Ovary (tissue), 9 donors: ENCODE data around the gene NOXRED1. TPM values are rescaled to one million over a fixed set of nuclear protein-coding genes. Genes with fewer than 3 reads are reported as not detected.

Experiments
- DNase-seq, 5 donors: peaks; one replicate each; pipeline ENCODE4 v3.0.0-alpha.2; 2019 to 2020
- H3K27ac ChIP-seq, 2 donors: fragments of 200-600 bp; one replicate each; pipeline versions ENCODE4 v1.5.1 to v1.8.0; 2019 to 2022
- H3K27me3 ChIP-seq: fragments of 200-600 bp; one replicate; pipeline ENCODE4 v1.8.0; 2022
- H3K36me3 ChIP-seq: fragments of 200-600 bp; sonication (generic); one replicate; pipeline ENCODE4 v1.5.1; 2019
- H3K4me1 ChIP-seq: one replicate; pipeline ENCODE4 v1.8.1; 2013; ENCODE audit warnings: mild to moderate bottlenecking, moderate library complexity; ENCODE audit not compliant: insufficient read depth
- H3K4me3 ChIP-seq: fragments of 200-600 bp; sonication (generic); one replicate; pipeline ENCODE4 v1.5.1; 2017
- H3K9me3 ChIP-seq, 2 donors: fragments of 200-600 bp in 1 of 2; sonication (generic) in 1 of 2; one replicate each; pipeline versions ENCODE4 v1.5.1 to v1.8.1; 2013 to 2019; ENCODE audit warnings: mild to moderate bottlenecking in 1 of 2, moderate library complexity in 1 of 2
- CTCF ChIP-seq, 3 donors: fragments of 450-650 bp in 2 of 3; fragments of 200-600 bp in 1 of 3; IDR thresholded peaks; one replicate each; pipeline versions ENCODE4 v1.5.1 to v1.8.0; 2016 to 2022; ENCODE audit warnings: antibody characterized with exemption in 3 of 3, mild to moderate bottlenecking in 1 of 3
- EP300 ChIP-seq: sonication (generic); formaldehyde crosslinking; IDR thresholded peaks from one replicate; pipeline ENCODE4 v1.6.1; 2017; ENCODE audit warnings: antibody characterized with exemption
- POLR2A ChIP-seq: fragments of 450-650 bp; IDR thresholded peaks from one replicate; pipeline ENCODE4 v1.6.1; 2017; ENCODE audit warnings: antibody characterized with exemption, mild to moderate bottlenecking, moderate library complexity
- WGBS, 3 donors: extraction: QIAGEN DNeasy Blood & Tissue Kit in 1 of 3; methylation state at CpG; one replicate each; pipeline versions ENCODE4 v1.1.5 to v1.1.7; 2013 to 2017; 5-methylcytosine and 5-hydroxymethylcytosine counted together
- intact Hi-C, 4 donors: fragments of 100-400 bp; cut with DNase I; formaldehyde crosslinking; loops; one replicate each; pipeline versions ENCODE4 v1.11.0 to v1.15.1; 2022 to 2023
- polyA plus RNA-seq, 2 donors: library from polyadenylated mRNA; stranded (reverse); fragments of 200-250 nt in 1 of 2; fragments of 350-450 nt in 1 of 2; fragmentation: Illumina TruSeq in 1 of 2; extraction: RNeasy Lipid Tissue Mini Kit (QIAGEN cat#74804) in 1 of 2; gene quantifications; one replicate each; pipeline ENCODE4 v1.2.3, GENCODE V29; 2013 to 2014
- total RNA-seq, 7 donors: library from RNA; depleted of rRNA in 2 of 7; stranded (reverse); fragments of >200 nt in 2 of 7; fragmentation: NEBNext Ultra II Directional in 3 of 7; extraction: Animal tissue kit (Norgen Biotek cat#: 25700) in 3 of 7; gene quantifications; one replicate each; pipeline versions ENCODE4 v1.1.0 to v1.2.4, GENCODE V29; 2016 to 2023
- donor health status: DM: no; HTN: no; CAD: no; lungs with moderate emphysema.
- donor health status: DM: no; HTN: no; CAD: no.
- donor health status: Bipolar disorder and iron deficiency.
- donor health status: DM: yes; HTN: yes; CAD: no.
- donor health status: DM: no; HTN: no; CAD: no.
- donor health status: DM: yes; HTN: yes; CAD: no.

Gene NOXRED1
- total and polyA plus RNA-seq, 9 donors = 0.23 to 1.1 (median 0.42) TPM; not detected in 1

GRCh38 chr14:77436042-77436441 lies 12.7 kb upstream of the NOXRED1 start:
- 97 to 99% (median 98%) methylated on average over 3 of the region's 3 CpGs for WGBS, 3 donors
- no peaks in the 10 kb centered on the region for H3K27me3 ChIP-seq
- no peaks in the 10 kb centered on the region for H3K9me3 ChIP-seq
- DNase-seq = no peak
- H3K36me3 ChIP-seq = no peaks in the 10 kb centered on the region
- no peaks in the 10 kb centered on the region for H3K4me1 ChIP-seq
- no peak for TF ChIP-seq EP300
- no peak for TF ChIP-seq POLR2A
- TF ChIP-seq CTCF (IDR thresholded peaks at IDR 0.05) = no peak
- no peak overlapping the region for H3K4me3 ChIP-seq
- no peak overlapping the region for H3K27ac ChIP-seq
- intact Hi-C loops = no loop called here

GRCh38 chr14:77426396-77426795 lies 3.1 kb upstream of the NOXRED1 start:
- no peaks in the 10 kb centered on the region for H3K9me3 ChIP-seq
- no peak for DNase-seq
- intact Hi-C loops = loop anchor here in 1 of 4 donors (1.0 kb wide), 1 partner anchor 17 kb away; no protein-coding TSS in a partner anchor
- no peaks in the 10 kb centered on the region for H3K36me3 ChIP-seq
- no peak overlapping the region for H3K4me3 ChIP-seq
- H3K27me3 ChIP-seq = no peaks in the 10 kb centered on the region
- TF ChIP-seq POLR2A = no peak
- TF ChIP-seq EP300 = no peak
- no peak for TF ChIP-seq CTCF (IDR thresholded peaks at IDR 0.05)
- no peaks in the 10 kb centered on the region for H3K4me1 ChIP-seq
- 96 to 100% (median 100%) methylated on average over 3 of the region's 3 CpGs for WGBS, 3 donors
- H3K27ac ChIP-seq = no peak overlapping the region

GRCh38 chr14:77424862-77425261 lies 1.5 kb upstream of the NOXRED1 start:
- H3K4me3 ChIP-seq = no peak overlapping the region
- no peak for TF ChIP-seq POLR2A
- no peak for TF ChIP-seq EP300
- TF ChIP-seq CTCF (IDR thresholded peaks at IDR 0.05) = no peak
- 91 to 95% (median 92%) methylated on average over 3 of the region's 3 CpGs for WGBS, 3 donors
- no peak overlapping the region for H3K27ac ChIP-seq
- H3K36me3 ChIP-seq = no peaks in the 10 kb centered on the region
- H3K9me3 ChIP-seq = no peaks in the 10 kb centered on the region
- no peaks in the 10 kb centered on the region for H3K4me1 ChIP-seq
- intact Hi-C loops = no loop called here
- no peak for DNase-seq
- no peaks in the 10 kb centered on the region for H3K27me3 ChIP-seq

GRCh38 chr14:77421201-77421600 lies 2.1 kb downstream of the NOXRED1 start:
- H3K27me3 ChIP-seq = no peaks in the 10 kb centered on the region
- no peaks in the 10 kb centered on the region for H3K4me1 ChIP-seq
- intact Hi-C loops = no loop called here
- no peaks in the 10 kb centered on the region for H3K9me3 ChIP-seq
- no peaks in the 10 kb centered on the region for H3K36me3 ChIP-seq
- no peak overlapping the region for H3K4me3 ChIP-seq
- WGBS, 3 donors = 34 to 76% (median 46%) methylated on average over 2 of the region's 2 CpGs
- H3K27ac ChIP-seq = no peak overlapping the region
- DNase-seq = no peak
- TF ChIP-seq POLR2A (no peak), EP300 (no peak), CTCF (IDR thresholded peaks at IDR 0.05) (no peak)
